Stomach (tissue), 4 donors: ENCODE measurements around the gene RAB22A.

ENCODE experiments used
- POLR2A ChIP-seq, 4 donors: fragments of 450-650 bp; IDR thresholded peaks; one replicate each; pipeline ENCODE4 v1.6.1; 2016; ENCODE audit warnings: antibody characterized with exemption in 4 of 4, control low read depth in 2 of 4, mild to moderate bottlenecking in 1 of 4, moderate library complexity in 1 of 4
- POLR2AphosphoS5 ChIP-seq, 3 donors: sonication (generic); formaldehyde crosslinking; IDR thresholded peaks; one replicate each; pipeline ENCODE4 v1.6.1; 2016; ENCODE audit warnings: antibody characterized with exemption in 3 of 3
- TF ChIP-seq, protein P1 (sequence below), 7 experiments: fragments of 450-650 bp in 4 of 7; fragments of 200-600 bp in 3 of 7; sonication (generic) in 3 of 7; IDR thresholded peaks; one replicate each; pipeline ENCODE4 v1.5.1; 2016 to 2019; ENCODE audit warnings: antibody characterized with exemption in 7 of 7, control low read depth in 2 of 7, mild to moderate bottlenecking in 1 of 7

GRCh38 chr20:58384821-58385220 lies 75.3 kb downstream of the RAB22A start:
- TF ChIP-seq, protein P1, sequence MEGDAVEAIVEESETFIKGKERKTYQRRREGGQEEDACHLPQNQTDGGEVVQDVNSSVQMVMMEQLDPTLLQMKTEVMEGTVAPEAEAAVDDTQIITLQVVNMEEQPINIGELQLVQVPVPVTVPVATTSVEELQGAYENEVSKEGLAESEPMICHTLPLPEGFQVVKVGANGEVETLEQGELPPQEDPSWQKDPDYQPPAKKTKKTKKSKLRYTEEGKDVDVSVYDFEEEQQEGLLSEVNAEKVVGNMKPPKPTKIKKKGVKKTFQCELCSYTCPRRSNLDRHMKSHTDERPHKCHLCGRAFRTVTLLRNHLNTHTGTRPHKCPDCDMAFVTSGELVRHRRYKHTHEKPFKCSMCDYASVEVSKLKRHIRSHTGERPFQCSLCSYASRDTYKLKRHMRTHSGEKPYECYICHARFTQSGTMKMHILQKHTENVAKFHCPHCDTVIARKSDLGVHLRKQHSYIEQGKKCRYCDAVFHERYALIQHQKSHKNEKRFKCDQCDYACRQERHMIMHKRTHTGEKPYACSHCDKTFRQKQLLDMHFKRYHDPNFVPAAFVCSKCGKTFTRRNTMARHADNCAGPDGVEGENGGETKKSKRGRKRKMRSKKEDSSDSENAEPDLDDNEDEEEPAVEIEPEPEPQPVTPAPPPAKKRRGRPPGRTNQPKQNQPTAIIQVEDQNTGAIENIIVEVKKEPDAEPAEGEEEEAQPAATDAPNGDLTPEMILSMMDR (IDR thresholded peaks at IDR 0.05): no peak
- TF ChIP-seq POLR2AphosphoS5 (IDR thresholded peaks at IDR 0.05) (no peak), POLR2A (IDR thresholded peaks at IDR 0.05) (no peak)
